BLaER1 (cell line): Measurements from ENCODE around the gene SLC35B2.

ENCODE experiments used
- H3K27ac ChIP-seq: shearing (Covaris generic); formaldehyde crosslinking; 2 replicates; pipeline ENCODE4 v1.8.1; 2022
- H3K27me3 ChIP-seq: shearing (Covaris generic); formaldehyde crosslinking; 2 replicates; pipeline ENCODE4 v1.8.1; 2022
- H3K36me3 ChIP-seq: shearing (Covaris generic); formaldehyde crosslinking; 2 replicates; pipeline ENCODE4 v1.8.1; 2022
- H3K4me1 ChIP-seq: shearing (Covaris generic); formaldehyde crosslinking; 2 replicates; pipeline ENCODE4 v1.8.1; 2022
- H3K4me2 ChIP-seq: shearing (Covaris generic); formaldehyde crosslinking; 2 replicates; pipeline ENCODE4 v1.8.1; 2022
- H3K4me3 ChIP-seq: shearing (Covaris generic); formaldehyde crosslinking; 2 replicates; pipeline ENCODE4 v1.8.1; 2022
- H3K9ac ChIP-seq: shearing (Covaris generic); formaldehyde crosslinking; 2 replicates; pipeline ENCODE4 v1.8.1; 2022
- H3K9me3 ChIP-seq: shearing (Covaris generic); formaldehyde crosslinking; 2 replicates; pipeline ENCODE4 v1.8.1; 2022
- H4K20me1 ChIP-seq: shearing (Covaris generic); formaldehyde crosslinking; 2 replicates; pipeline ENCODE4 v1.8.1; 2022
- Cebpa-rat ChIP-seq: shearing (Covaris generic); IDR thresholded peaks from 2 replicates; pipeline ENCODE4 v1.8.1; 2022

The SLC35B2 gene

DNA sequence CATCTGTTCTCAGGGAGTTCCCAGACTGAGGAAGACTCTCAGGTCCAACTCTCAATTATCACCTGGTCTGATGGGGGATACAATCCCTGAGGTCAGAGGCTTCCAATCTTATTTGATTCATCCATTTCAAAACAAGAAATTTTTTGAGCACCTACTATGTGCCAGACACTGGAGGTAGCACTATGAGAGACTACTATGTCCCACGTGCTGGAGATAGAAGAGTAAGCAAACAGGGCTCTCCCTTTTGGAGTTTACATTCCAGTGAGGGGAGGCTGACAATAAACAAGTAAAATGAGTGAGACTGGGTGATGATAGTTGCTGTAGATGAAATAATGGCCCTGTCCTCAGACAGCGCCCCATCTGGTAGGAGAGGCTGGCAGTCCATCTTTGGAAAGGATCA, 29.4 kb upstream of the SLC35B2 start:
- Histone ChIP-seq H3K4me2 (no peak overlapping the region), H3K9ac (no peak overlapping the region), H3K4me3 (no peak overlapping the region), H3K27ac (no peak overlapping the region), H4K20me1 (peaks cover 12% of the 10 kb centered on the region; the same call in 1 of the 2 replicates), H3K36me3 (no peaks in the 10 kb centered on the region), H3K9me3 (no peaks in the 10 kb centered on the region), H3K4me1 (no peaks in the 10 kb centered on the region), H3K27me3 (peaks cover 24% of the 10 kb centered on the region; the same call in 1 of the 2 replicates)
- TF ChIP-seq Cebpa-rat, result no peak

DNA sequence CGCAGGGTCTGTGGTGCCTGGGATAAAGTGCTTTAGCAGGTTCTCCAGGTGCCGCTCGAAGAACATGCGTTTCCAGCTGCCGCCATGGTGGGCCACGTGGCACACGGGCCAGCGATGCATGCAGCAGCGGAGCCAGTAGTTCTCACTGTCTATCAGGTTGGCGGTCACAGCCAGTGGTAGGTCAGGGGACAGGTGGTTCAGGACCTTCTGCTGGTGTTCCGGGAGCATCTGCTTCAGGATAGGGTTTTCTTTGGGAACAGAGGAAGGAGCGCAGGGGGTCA, 28.9 kb upstream of the SLC35B2 start:
- no peak overlapping the region for H3K9ac ChIP-seq
- no peaks in the 10 kb centered on the region for H3K36me3 ChIP-seq
- peaks cover 12% of the 10 kb centered on the region; the same call in 1 of the 2 replicates for H4K20me1 ChIP-seq
- peaks cover 21% of the 10 kb centered on the region; the same call in 1 of the 2 replicates for H3K27me3 ChIP-seq
- no peak overlapping the region for H3K4me2 ChIP-seq
- no peaks in the 10 kb centered on the region for H3K4me1 ChIP-seq
- H3K9me3 ChIP-seq, result no peaks in the 10 kb centered on the region
- no peak overlapping the region for H3K4me3 ChIP-seq
- no peak for TF ChIP-seq Cebpa-rat
- no peak overlapping the region for H3K27ac ChIP-seq

DNA sequence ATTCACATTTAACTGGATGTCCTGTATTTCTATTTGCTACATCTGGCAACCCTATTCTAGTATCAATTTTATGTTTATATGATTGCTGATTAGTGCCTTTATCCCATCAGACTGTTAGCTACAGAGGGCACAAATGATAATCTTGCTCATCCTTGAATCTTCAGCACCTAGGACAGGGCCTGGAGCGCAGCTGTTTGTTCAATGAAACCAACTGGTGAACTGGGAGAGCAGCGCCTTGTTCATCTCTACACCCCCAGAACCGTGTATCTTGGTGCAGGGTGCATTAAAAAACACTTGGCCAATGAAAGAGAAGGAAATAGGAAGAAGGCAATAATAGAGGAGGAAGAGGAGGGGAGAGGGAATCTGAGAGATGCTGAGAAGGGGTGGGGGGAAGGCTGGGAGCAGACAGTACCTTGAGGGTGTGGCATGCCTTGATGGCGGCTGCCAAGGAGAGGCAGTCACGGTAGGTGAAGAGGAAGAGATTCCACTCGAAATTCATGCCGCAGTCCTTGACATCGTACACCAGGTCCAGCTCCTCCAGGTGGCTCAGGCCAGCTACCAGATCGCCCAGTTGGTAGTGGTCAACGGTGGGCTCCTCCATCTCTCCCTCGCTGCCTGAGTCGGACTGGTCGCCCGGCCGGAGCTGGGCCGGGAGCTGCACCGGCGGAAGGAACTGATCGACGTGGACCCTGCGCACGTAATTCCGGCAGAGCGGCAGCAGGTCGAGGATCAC, 28.4 kb upstream of the SLC35B2 start:
- Histone ChIP-seq H3K27ac (no peak overlapping the region), H3K9ac (no peak overlapping the region), H3K36me3 (no peaks in the 10 kb centered on the region), H3K4me1 (no peaks in the 10 kb centered on the region), H3K4me3 (no peak overlapping the region), H3K9me3 (no peaks in the 10 kb centered on the region), H3K4me2 (no peak overlapping the region), H4K20me1 (peaks cover 12% of the 10 kb centered on the region; the same call in 1 of the 2 replicates), H3K27me3 (peaks cover 21% of the 10 kb centered on the region; the same call in 1 of the 2 replicates)
- TF ChIP-seq Cebpa-rat, result no peak

DNA sequence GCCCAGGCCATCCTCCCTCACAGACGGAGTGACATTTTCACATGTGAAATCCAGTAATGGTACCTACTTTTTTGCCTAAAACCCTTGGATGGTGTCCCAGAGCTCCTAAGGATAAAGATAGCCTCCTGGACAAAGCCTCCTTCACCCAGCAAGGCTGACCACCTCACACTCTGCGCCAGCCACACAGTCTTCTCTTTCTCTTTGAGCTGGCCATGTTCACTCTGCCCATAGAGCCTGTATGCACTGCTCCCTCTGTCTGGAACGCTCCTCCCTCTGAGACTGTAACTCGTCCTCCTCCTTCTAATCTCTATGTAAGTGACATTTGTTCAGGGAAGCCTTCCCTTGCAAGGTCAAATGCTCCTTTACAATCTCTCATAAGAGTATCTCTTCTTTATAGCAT, 27.5 kb upstream of the SLC35B2 start:
- H3K27me3 ChIP-seq, result peaks cover 21% of the 10 kb centered on the region; the same call in 1 of the 2 replicates
- H3K27ac ChIP-seq, result no peak overlapping the region
- H4K20me1 ChIP-seq, result peaks cover 12% of the 10 kb centered on the region; the same call in 1 of the 2 replicates
- H3K36me3 ChIP-seq, result no peaks in the 10 kb centered on the region
- H3K4me3 ChIP-seq, result no peak overlapping the region
- no peaks in the 10 kb centered on the region for H3K4me1 ChIP-seq
- no peaks in the 10 kb centered on the region for H3K9me3 ChIP-seq
- H3K4me2 ChIP-seq, result no peak overlapping the region
- TF ChIP-seq Cebpa-rat, result no peak
- H3K9ac ChIP-seq, result no peak overlapping the region

DNA sequence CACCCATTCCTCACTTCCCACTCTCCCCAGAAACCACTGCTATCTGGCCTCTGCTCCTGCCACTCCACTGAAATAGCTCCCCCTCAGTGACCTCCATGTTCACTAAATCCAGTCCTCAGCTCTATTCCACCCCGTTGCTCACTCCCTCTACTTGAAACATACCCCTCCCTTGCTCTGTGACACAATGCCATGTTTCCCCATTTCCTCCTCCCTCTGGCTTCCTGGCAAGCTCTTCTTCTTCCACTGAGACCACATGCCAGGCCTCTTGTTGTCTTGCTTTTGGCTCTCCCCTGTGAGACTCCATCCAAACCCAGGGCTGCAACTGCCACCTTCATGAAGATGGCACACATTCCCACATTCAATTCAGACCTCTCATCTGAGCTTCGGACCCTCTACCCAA, 26.8 kb upstream of the SLC35B2 start:
- H3K4me2 ChIP-seq, result no peak overlapping the region
- no peaks in the 10 kb centered on the region for H3K4me1 ChIP-seq
- H3K9ac ChIP-seq, result no peak overlapping the region
- no peak for TF ChIP-seq Cebpa-rat
- peaks cover 21% of the 10 kb centered on the region; the same call in 1 of the 2 replicates for H3K27me3 ChIP-seq
- H3K36me3 ChIP-seq, result no peaks in the 10 kb centered on the region
- H3K9me3 ChIP-seq, result no peaks in the 10 kb centered on the region
- H4K20me1 ChIP-seq, result peaks cover 12% of the 10 kb centered on the region; the same call in 1 of the 2 replicates
- H3K27ac ChIP-seq, result no peak overlapping the region
- no peak overlapping the region for H3K4me3 ChIP-seq

DNA sequence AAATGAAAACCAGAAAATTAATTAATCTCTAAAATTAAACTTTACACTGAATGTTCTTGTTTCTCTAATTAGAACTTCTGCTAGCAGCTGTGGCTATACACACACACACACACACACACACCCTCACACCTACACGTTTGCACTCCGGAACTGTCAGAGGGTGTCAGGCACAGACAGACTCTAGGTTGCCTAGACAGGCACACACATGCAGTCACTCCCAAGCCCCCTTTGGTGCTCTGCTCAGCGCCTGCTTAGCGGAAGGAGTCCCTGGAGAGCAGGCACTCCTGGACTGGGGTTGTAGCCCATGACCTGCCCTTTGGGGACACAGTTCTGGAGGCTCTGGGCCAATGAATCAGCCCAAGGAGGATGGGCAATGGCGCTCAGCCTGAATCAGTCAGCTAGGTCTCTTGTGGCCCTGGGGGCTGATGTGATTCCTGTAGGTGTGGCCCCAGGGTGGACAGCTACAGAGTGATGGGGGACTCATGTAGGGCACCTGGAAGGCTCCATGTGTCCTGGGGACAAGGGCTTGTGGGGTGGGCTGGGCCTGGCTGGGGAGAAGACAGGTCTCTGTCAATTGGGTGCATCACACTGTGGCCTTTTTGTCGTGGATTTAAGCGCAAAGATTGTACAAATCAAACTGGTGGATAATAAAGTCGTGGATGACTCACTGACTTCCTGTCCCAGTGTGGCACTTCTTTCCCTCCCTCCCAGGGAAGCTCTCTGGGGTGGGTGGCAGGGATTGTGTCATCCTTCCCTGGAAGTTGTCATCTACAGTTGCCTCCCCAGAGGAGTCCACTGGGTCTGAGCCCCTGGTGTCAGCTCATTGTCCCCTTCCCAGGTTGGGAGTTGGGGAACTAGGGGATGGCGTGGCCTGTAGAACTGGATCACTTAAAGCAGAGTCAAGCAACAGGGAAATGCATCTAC, 21.7 kb upstream of the SLC35B2 start:
- no peak overlapping the region for H3K4me2 ChIP-seq
- peaks cover 36% of the 10 kb centered on the region; the same call in 1 of the 2 replicates for H3K27me3 ChIP-seq

DNA sequence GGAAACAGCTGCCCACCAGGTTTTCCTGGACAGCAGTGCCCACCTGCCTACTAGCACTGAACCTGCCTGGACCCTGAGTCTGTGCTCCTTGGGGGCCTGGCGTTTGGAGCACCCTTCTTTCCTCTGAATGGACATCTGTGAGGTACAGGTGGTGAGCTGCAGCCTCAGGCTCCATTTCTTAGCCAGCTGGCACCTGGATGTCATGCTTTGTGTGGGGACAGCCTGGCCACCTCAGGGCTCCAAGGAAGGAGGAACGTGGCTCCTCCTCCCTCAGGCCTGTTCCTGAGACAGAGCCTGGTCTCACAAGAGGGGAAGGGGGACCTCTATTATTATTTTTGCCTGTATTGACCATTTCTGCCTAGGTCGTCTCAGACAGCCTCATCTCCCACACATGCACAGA, 21.0 kb upstream of the SLC35B2 start:
- Histone ChIP-seq H3K4me2 (no peak overlapping the region), H3K27ac (no peak overlapping the region), H3K4me1 (no peaks in the 10 kb centered on the region), H3K9ac (no peak overlapping the region), H4K20me1 (peaks cover 15% of the 10 kb centered on the region; the same call in 1 of the 2 replicates), H3K36me3 (no peaks in the 10 kb centered on the region), H3K27me3 (peaks cover 30% of the 10 kb centered on the region; the same call in 1 of the 2 replicates), H3K9me3 (no peaks in the 10 kb centered on the region), H3K4me3 (no peak overlapping the region)
- TF ChIP-seq Cebpa-rat, result no peak

More for the DNA sequence above, 21.7 kb upstream of the SLC35B2 start:
- Histone ChIP-seq H3K27ac (no peak overlapping the region), H3K9ac (no peak overlapping the region), H3K4me3 (no peak overlapping the region), H3K4me1 (no peaks in the 10 kb centered on the region), H3K9me3 (no peaks in the 10 kb centered on the region), H3K36me3 (no peaks in the 10 kb centered on the region), H4K20me1 (peaks cover 18% of the 10 kb centered on the region; the same call in 1 of the 2 replicates)
- no peak for TF ChIP-seq Cebpa-rat

DNA sequence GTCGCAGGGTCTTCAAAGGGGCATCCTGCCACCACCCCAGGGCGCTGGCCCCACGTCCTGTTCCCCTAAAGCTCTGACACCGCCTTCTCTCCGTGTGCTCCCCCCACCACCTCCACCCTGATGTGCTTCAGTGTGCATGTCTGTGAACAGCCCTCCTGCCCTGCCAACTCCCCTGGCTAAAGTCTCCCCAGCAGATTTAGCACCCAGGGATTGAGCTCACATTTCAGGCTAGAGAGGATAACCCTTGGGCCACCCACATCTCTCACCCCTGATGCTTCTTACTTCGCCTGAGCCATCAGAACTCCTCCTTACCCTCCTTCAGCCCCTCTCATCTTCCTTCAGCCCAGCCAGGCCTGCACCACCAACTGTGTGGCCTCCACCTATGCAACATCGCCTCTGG, 20.4 kb upstream of the SLC35B2 start:
- Histone ChIP-seq H3K27me3 (peaks cover 32% of the 10 kb centered on the region), H3K9ac (no peak overlapping the region), H3K9me3 (no peaks in the 10 kb centered on the region), H3K4me1 (no peaks in the 10 kb centered on the region), H3K4me2 (no peak overlapping the region), H3K27ac (no peak overlapping the region), H3K36me3 (no peaks in the 10 kb centered on the region), H3K4me3 (no peak overlapping the region), H4K20me1 (peaks cover 13% of the 10 kb centered on the region; the same call in 1 of the 2 replicates)
- no peak for TF ChIP-seq Cebpa-rat

DNA sequence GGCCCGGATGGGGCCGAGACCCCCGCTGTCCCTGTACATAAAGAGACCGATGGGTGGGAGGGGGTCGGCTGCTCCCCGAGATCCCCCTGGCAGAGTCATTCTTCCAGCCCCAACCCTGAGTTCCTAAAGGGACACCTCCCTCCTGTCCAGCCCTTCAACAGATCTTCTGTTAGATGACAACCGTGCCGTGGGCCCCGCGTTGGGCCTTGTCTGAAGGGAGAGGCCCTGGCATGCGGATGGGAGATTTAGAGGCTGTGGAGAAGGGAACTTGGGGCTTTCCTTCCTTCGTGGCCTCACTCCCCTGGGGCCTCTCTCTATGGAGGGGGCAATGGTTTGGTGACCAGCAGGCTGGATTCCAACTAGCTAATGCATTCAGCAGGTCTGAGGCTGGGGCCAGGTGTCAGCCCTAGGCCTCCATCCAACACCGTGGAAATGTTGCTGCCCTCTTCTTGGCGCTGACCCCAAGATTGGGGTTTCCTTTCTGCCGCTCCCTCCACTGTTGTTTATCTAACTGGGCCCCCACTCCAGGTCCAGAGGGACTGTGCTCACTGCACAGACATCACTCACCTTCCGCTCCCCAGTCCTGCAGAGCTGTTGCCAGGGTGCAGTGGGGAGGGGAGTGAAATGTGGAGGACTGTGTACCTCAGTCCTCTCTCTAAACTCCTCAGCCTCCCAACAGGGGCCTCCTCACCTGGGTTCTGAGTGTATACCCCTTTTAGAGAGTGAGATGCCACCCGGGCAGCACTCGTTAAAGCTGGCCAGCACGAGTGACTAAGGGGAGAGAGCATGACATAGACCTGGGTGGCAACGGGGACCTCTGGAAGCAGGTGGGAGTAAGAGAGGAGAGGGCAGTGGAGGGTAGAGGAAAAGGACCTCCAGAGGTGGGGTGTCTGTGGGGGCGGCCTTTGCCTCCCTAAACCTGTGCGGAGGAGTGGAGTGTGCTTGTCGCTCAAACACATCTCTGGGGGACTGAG, 19.6 kb upstream of the SLC35B2 start:
- TF ChIP-seq Cebpa-rat, result no peak
- Histone ChIP-seq H3K36me3 (no peaks in the 10 kb centered on the region), H3K4me3 (no peak overlapping the region), H3K9me3 (no peaks in the 10 kb centered on the region), H3K27me3 (peaks cover 40% of the 10 kb centered on the region), H3K4me1 (no peaks in the 10 kb centered on the region), H4K20me1 (peaks cover 21% of the 10 kb centered on the region; the same call in 1 of the 2 replicates), H3K27ac (no peak overlapping the region), H3K4me2 (no peak overlapping the region), H3K9ac (no peak overlapping the region)
